Transverse colon (tissue), 4 donors: ENCODE results near the gene PIGC. TPM values are rescaled to one million over a fixed set of nuclear protein-coding genes. Genes with fewer than 3 reads are reported as not detected.

Experiments
- DNase-seq: peaks from one replicate; pipeline ENCODE4 v3.0.0-alpha.2; 2019
- H3K27ac ChIP-seq, 4 donors: fragments of 200-600 bp; sonication (generic); 2 replicates each; pipeline ENCODE4 v1.5.1; 2016 to 2018; ENCODE audit warnings: inconsistent platforms in 4 of 4
- H3K27me3 ChIP-seq: fragments of 200-600 bp; sonication (generic); 2 replicates; pipeline ENCODE4 v1.5.1; 2017; ENCODE audit warnings: inconsistent platforms
- H3K36me3 ChIP-seq, 4 donors: fragments of 200-600 bp; sonication (generic); 2 replicates each; pipeline ENCODE4 v1.5.1; 2017 to 2019; ENCODE audit warnings: inconsistent platforms in 4 of 4
- H3K4me1 ChIP-seq, 4 donors: fragments of 200-600 bp; sonication (generic); 2 replicates each; pipeline ENCODE4 v1.5.1; 2017 to 2020; ENCODE audit warnings: inconsistent platforms in 4 of 4
- H3K4me3 ChIP-seq, 4 donors: fragments of 200-600 bp; sonication (generic); 1 replicate in 1 of 4; 2 replicates in 3 of 4; pipeline versions ENCODE4 v1.5.1 to v1.6.1; 2017 to 2019; ENCODE audit warnings: inconsistent platforms in 4 of 4
- H3K9me3 ChIP-seq, 2 donors: fragments of 200-600 bp; sonication (generic); 2 replicates each; pipeline ENCODE4 v1.5.1; 2017 to 2019; ENCODE audit warnings: inconsistent platforms in 2 of 2
- EP300 ChIP-seq: sonication (generic); formaldehyde crosslinking; IDR thresholded peaks from one replicate; pipeline ENCODE4 v1.6.1; 2017; ENCODE audit warnings: antibody characterized with exemption, low read depth
- POLR2A ChIP-seq: fragments of 450-650 bp; IDR thresholded peaks from one replicate; pipeline ENCODE4 v1.6.1; 2016; ENCODE audit warnings: antibody characterized with exemption, mild to moderate bottlenecking, moderate library complexity
- POLR2AphosphoS5 ChIP-seq, 3 donors: sonication (generic); formaldehyde crosslinking; IDR thresholded peaks; one replicate each; pipeline ENCODE4 v1.6.1; 2016; ENCODE audit warnings: antibody characterized with exemption in 3 of 3
- WGBS, 2 donors: methylation state at CpG; one replicate each; pipeline ENCODE4 v1.1.5; 2018; ENCODE audit warnings: low coverage in 1 of 2; 5-methylcytosine and 5-hydroxymethylcytosine counted together
- in situ Hi-C, 4 donors: fragments of 200-750 bp; cut with MboI; loops; one replicate each; pipeline versions ENCODE4 v1.15.0 to v1.15.1; 2017; ENCODE audit warnings: low sequenced_read_pairs in 3 of 4, low pct_ligation_motif_present in 1 of 4, low pct_unique_long_range_greater_than_20kb in 1 of 4
- intact Hi-C: fragments of 100-400 bp; cut with DNase I; formaldehyde crosslinking; loops from one replicate; pipeline ENCODE4 v1.15.1; 2023; ENCODE audit warnings: low total_unique reads
- total RNA-seq, 4 donors: library from RNA; depleted of rRNA; stranded (reverse); fragments of >200 nt; gene quantifications; one replicate each; pipeline ENCODE4 v1.1.0, GENCODE V29; 2016
- TF ChIP-seq, protein P1 (sequence below), 5 experiments: fragments of 200-600 bp in 3 of 5; fragments of 450-650 bp in 2 of 5; sonication (generic) in 3 of 5; IDR thresholded peaks; 1 replicate in 2 of 5; 2 replicates in 3 of 5; pipeline ENCODE4 v1.5.1; 2016 to 2017; ENCODE audit warnings: antibody characterized with exemption in 5 of 5, inconsistent platforms in 3 of 5, mild to moderate bottlenecking in 2 of 5, moderate library complexity in 1 of 5

The PIGC gene
- total RNA-seq, 4 donors from 2014 or later: 9.8 to 43.8 (median 22.8) TPM

GRCh38 chr1:172452536-172453152, 8.8 kb upstream of the PIGC start:
- in situ Hi-C loops (loop anchor here (25.0 kb wide), 1 partner anchor 260 kb away; no protein-coding TSS in a partner anchor), intact Hi-C loops (no loop called here)
- H3K9me3 ChIP-seq: no peaks in the 10 kb centered on the region
- H3K4me3 ChIP-seq: no peak overlapping the region
- 70 to 90% methylated on average over 5 to 7 of the region's 7 CpGs for WGBS, 2 donors
- H3K36me3 ChIP-seq: no peaks in the 10 kb centered on the region
- DNase-seq: no peak
- peaks cover 0 to 23% (median 6%) of the 10 kb centered on the region in 4 donors for H3K4me1 ChIP-seq
- H3K27me3 ChIP-seq: no peaks in the 10 kb centered on the region
- no peak overlapping the region for H3K27ac ChIP-seq
- TF ChIP-seq, protein P1, sequence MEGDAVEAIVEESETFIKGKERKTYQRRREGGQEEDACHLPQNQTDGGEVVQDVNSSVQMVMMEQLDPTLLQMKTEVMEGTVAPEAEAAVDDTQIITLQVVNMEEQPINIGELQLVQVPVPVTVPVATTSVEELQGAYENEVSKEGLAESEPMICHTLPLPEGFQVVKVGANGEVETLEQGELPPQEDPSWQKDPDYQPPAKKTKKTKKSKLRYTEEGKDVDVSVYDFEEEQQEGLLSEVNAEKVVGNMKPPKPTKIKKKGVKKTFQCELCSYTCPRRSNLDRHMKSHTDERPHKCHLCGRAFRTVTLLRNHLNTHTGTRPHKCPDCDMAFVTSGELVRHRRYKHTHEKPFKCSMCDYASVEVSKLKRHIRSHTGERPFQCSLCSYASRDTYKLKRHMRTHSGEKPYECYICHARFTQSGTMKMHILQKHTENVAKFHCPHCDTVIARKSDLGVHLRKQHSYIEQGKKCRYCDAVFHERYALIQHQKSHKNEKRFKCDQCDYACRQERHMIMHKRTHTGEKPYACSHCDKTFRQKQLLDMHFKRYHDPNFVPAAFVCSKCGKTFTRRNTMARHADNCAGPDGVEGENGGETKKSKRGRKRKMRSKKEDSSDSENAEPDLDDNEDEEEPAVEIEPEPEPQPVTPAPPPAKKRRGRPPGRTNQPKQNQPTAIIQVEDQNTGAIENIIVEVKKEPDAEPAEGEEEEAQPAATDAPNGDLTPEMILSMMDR (IDR thresholded peaks at IDR 0.05): no peak
- TF ChIP-seq EP300 (no peak), POLR2AphosphoS5 (IDR thresholded peaks at IDR 0.05) (no peak), POLR2A (no peak)

GRCh38 chr1:172451002-172451443, 7.2 kb upstream of the PIGC start:
- no peak for DNase-seq
- in situ Hi-C loops: loop anchor here (25.0 kb wide), 1 partner anchor 261 kb away; no protein-coding TSS in a partner anchor
- no peak for TF ChIP-seq POLR2AphosphoS5 (IDR thresholded peaks at IDR 0.05)
- TF ChIP-seq POLR2A: no peak
- TF ChIP-seq, protein P1 (IDR thresholded peaks at IDR 0.05): no peak
- no peak for TF ChIP-seq EP300
- Histone ChIP-seq H3K4me3 (no peak overlapping the region), H3K9me3 (no peaks in the 10 kb centered on the region), H3K27ac (no peak overlapping the region), H3K4me1 (peaks cover 0 to 23% (median 6%) of the 10 kb centered on the region in 4 donors), H3K36me3 (no peaks in the 10 kb centered on the region), H3K27me3 (no peaks in the 10 kb centered on the region)
- 33 to 50% methylated on average over 1 to 2 of the region's 2 CpGs for WGBS, 2 donors
- intact Hi-C loops: no loop called here

GRCh38 chr1:172450524-172450885, 6.6 kb upstream of the PIGC start:
- Histone ChIP-seq H3K36me3 (no peaks in the 10 kb centered on the region), H3K4me3 (peak overlapping the region in 2 of 4 donors; percentile 12 to 24), H3K9me3 (no peaks in the 10 kb centered on the region), H3K27ac (peak overlapping the region in 3 of 4 donors; percentile 10 to 41 (median 38)), H3K27me3 (no peaks in the 10 kb centered on the region), H3K4me1 (peaks cover 0 to 23% (median 6%) of the 10 kb centered on the region in 4 donors)
- 45% methylated on average over 7 of the region's 7 CpGs; no CpG with 5 or more reads in 1 of the 2 donors for WGBS, 2 donors
- intact Hi-C loops: no loop called here
- DNase-seq: peak; percentile 20
- TF ChIP-seq POLR2A: no peak
- no peak for TF ChIP-seq EP300
- TF ChIP-seq, protein P1 (IDR thresholded peaks at IDR 0.05): no peak
- TF ChIP-seq POLR2AphosphoS5 (IDR thresholded peaks at IDR 0.05): no peak
- in situ Hi-C loops: loop anchor here (25.0 kb wide), 1 partner anchor 262 kb away; no protein-coding TSS in a partner anchor

- Histone ChIP-seq H3K4me1 (peaks cover 0 to 23% (median 6%) of the 10 kb centered on the region in 4 donors), H3K36me3 (no peaks in the 10 kb centered on the region), H3K4me3 (peak overlapping the region in 2 of 4 donors; percentile 12 to 24), H3K27me3 (no peaks in the 10 kb centered on the region), H3K27ac (peak overlapping the region in 3 of 4 donors; percentile 10 to 41 (median 38)), H3K9me3 (no peaks in the 10 kb centered on the region)
- WGBS, 2 donors: 43 to 62% methylated on average over 3 to 18 of the region's 18 CpGs
- peak; percentile 58 for DNase-seq
- in situ Hi-C loops: loop anchor here (25.0 kb wide), 3 partner anchors 262 to 663 kb away; partner anchors contain the start of gene METTL13 (in 1 of the 4)
- TF ChIP-seq, protein P1 (IDR thresholded peaks at IDR 0.05): peak; percentile 85 to 93 (median 91)
- TF ChIP-seq POLR2A: no peak
- intact Hi-C loops: no loop called here
Measured at GRCh38 chr1:172449585-172450523, 6.0 kb upstream of the PIGC start.
